HG03432 (cell line): Measurements from ENCODE around the gene PGLYRP1.

ENCODE experiments used
- ATAC-seq: cut with Tn5 transposase; IDR thresholded peaks from one replicate; pipeline ENCODE4 v1.9.1; 2021; ENCODE audit warnings: mild to moderate bottlenecking, moderate library complexity; ENCODE audit not compliant: unreplicated experiment

PGLYRP1 gene, protein sequence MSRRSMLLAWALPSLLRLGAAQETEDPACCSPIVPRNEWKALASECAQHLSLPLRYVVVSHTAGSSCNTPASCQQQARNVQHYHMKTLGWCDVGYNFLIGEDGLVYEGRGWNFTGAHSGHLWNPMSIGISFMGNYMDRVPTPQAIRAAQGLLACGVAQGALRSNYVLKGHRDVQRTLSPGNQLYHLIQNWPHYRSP

DNA sequence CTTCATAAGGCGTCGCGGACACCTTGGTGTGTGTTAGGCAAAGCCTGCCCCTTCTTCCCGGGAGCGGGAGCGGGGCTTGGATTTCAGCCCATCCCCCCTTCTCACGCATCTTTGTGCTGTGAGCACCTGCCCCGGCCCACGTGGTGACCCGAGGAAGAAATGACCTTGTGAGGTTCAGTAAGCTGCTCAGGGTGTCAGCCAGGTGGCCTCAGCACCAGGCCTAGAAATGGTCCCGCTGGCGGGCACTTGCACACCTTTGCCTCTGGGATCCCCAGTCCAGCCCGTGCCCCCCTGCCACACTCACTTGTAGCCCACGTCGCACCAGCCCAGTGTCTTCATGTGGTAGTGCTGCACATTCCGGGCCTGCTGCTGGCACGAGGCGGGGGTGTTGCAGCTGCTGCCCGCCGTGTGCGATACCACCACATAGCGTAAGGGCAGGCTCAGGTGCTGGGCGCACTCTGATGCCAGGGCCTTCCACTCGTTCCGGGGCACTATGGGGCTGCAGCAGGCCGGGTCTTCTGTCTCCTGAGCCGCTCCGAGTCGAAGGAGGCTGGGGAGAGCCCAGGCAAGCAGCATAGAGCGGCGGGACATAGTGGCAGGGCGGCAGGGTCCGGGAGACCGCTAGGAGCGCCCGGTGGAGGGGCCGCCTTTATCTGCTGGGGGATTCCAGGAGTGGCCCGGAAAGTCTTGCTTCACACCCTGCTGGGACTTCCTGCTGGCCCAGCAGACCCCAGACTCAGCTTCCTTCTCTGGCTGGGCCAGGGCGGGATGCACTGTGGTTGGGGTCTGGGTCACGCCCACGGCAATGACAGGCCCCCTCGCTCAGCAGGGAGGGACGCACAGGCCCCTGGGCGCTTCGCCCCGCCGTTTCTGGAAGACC is at the start of gene PGLYRP1:
Gene PGLYRP1 (minus strand): TSS at position 623 of the 880 bp plus-strand sequence. CDS start 32 bp downstream, at position 591.
- ATAC-seq = no peak

- ATAC-seq = no peak
Measured at GRCh38 chr19:46069806-46070341, 47.0 kb upstream of the PGLYRP1 start.

DNA sequence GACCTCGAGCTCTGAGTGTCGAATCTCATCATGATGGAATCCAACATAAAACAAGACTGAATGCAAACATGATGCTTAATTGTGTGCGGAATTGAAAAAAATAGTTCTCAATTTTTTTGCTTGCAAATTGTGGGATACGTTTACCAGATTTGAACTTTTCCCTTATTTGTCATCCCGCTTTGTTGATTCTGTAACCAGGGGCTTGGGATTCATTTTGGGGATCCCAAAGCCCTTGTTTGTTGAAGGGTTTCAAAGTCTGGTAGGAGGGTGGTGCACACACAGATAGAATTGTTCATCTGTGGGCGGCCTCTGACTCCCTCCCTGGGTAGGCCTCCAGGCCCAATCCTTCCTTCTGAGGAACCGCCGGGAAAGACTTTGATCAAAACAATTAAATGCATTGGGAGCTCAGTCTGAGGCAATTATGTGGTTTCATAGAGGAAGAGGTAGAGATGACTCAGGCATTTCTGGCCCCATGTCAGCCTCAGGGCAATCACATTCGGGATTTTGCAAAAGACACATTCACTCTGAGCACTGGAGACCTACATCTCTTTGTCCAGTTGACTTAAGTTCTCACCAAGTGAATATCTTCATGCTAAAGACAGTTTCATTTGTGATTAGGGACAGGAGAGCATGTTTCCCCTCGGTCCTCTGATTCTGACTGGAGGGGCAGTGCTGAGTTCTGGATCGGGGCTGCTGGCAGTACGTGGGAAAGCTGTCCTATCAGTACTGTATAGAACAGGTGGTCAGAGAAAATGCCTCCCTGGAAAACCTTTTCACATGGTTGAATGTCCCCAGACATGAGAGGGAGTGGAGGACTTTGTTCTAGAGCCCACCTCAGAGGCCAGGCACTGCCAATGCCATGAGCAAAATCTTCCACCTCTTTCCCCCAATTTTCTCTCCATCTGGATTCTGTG is 45.7 kb upstream of the PGLYRP1 start:
- ATAC-seq = no peak

DNA sequence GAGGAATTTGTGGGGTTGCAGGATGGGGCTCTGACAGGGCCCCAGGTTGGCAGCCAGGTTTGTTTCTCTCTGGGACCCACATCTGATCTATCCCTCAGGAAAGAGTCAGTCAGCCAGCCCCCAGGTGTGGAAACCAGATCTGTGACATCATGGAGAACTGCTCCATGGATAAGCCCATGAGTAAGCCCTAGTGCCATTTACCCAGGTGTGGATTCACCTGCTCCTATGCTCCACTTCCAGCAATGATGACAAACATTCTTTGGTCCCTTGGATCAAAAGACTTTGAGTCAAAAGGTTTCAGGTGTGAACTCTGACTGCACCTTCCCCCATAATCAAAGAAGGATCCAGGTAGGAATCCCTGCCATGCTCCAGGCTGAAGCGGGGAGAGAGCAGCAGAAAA is 44.8 kb upstream of the PGLYRP1 start:
- no peak for ATAC-seq

- ATAC-seq = no peak
Measured at GRCh38 chr19:46066471-46066870, 43.6 kb upstream of the PGLYRP1 start.

GRCh38 chr19:46065486-46066071 is 42.7 kb upstream of the PGLYRP1 start:
- no peak for ATAC-seq

GRCh38 chr19:46063201-46063600 is 40.3 kb upstream of the PGLYRP1 start:
- ATAC-seq = no peak

GRCh38 chr19:46060012-46060411 is 37.2 kb upstream of the PGLYRP1 start:
- no peak for ATAC-seq

DNA sequence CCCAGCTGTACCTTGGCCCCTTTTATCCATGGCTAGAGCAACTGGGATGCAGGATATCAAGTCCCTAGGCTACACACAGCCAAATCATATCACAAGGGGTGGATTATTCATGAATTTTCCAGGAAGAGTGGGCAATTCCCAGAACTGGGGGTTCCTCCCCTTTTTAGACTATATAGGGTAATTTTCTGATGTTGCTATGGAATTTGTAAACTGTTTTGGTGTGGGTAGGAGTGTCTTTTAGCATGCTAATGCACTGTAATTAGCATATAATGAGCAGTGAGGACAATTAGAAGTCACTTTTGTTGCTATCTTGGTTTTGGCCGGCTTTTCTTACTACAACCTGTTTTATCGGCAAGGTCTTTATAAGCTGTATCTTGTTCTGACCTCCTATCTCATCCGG is 35.9 kb upstream of the PGLYRP1 start:
- ATAC-seq = no peak

- ATAC-seq = no peak
Measured at GRCh38 chr19:46056536-46056935, 33.7 kb upstream of the PGLYRP1 start.

- no peak for ATAC-seq
Measured at GRCh38 chr19:46052896-46053295, 30.0 kb upstream of the PGLYRP1 start.

DNA sequence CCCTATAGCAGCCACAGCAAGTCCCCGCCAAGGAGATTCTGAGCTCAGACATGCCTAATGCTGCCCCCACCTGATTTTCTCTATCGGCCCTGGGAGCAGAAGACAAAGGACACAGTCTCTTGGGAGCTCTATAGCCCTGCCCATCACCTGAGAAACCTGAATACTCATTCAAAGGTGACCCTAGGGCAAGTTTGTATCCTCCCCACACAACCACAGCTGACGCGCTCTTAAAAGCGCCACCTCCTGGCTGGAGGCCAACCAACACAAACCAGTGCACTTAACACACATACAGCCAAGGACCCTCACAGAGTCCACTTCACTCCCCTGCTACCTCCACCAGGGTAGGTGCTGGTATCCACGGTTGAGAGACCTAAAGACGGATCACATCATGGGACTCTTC is 26.7 kb upstream of the PGLYRP1 start:
- no peak for ATAC-seq

DNA sequence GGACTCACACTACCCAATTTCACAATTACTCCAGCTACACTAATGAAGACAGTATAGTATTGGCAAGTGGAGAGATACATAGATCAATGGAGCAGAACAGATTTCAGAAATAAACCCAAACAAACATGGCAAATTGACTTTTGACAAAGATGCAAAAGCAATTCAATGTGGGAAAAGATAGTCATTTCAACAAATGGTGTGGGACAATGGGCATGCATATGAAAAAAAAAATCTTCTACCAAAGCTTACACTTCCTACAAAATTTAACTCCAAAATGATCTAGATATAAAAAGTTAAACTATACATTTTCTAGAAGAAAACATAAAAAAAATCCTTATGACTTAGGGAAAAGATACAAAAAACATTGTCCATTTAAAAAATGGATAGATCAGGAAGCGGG is 20.7 kb upstream of the PGLYRP1 start:
- no peak for ATAC-seq

DNA sequence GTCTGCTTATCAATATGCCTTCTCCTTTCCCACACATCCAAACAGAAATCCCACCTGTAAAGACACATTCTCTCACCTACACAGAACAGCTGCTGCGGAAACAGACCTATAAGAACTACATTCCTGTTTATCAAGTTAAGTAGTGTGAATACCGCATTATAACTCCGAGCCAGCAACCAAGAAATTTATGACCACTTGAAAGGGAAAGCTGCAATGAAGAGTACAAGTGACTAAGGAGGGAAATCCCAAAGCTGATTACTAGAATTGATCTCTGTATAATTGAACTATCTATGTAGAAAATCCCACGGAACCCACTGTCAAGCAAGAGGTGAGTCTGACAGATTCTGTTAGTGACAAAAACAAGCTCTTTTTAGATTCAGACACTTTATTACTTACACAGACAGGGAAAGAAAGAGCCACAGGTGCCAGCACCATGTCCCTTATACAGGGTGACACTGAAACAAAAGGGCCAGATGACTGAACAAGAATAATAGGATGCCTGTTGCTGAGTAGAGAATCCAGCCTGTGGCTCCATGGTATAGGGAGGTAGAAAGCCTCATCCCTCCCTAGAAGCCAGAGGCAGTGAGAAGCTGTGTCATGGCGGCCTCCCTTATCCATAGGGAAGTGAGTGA is 19.5 kb upstream of the PGLYRP1 start:
- ATAC-seq = no peak

- no peak for ATAC-seq
Measured at GRCh38 chr19:46040952-46041500, 18.2 kb upstream of the PGLYRP1 start, which contains the start of gene IGFL4. IGFL4 (minus strand) TSS chr19:46041002; CDS start chr19:46040962, 40 bp downstream.

DNA sequence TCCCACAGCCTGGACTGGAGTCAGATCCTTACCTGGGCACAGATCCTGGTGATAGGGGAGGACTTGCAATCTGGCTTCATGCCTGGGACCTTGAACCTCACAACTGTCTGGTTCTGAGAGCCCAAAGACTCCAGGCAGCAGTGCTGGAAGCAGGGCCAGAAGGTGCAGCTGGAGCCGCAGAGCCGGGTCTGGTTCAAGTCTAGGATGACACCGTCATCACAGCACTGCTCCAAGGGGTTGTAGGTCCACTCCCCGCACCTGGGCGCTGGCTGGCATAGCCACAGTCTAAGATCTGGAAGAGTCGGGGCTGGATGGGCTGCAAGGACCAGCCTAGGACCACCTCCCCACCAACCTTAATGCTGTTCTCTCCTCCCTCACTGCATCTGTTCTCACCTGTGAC is 17.3 kb upstream of the PGLYRP1 start:
- no peak for ATAC-seq

DNA sequence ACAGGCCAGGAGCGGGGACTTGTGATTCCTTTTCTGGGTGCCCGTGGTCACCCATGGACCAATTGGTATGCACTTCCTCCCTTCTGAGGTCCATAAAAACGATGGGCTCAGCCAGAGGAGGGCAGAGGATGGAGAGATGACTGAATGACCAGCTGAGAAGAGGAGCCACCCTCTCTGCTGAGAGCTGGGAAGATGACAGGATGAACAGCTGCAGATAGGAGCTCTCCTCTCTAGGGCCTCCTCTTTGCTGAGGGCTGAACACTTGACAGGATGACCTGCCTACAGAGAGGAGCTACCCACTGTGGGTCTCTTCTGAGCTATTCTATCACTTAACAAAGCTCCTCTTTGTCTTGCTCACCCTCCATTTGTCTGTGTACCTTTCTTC is 13.9 kb upstream of the PGLYRP1 start:
- ATAC-seq = no peak

GRCh38 chr19:46035986-46036743 is 13.3 kb upstream of the PGLYRP1 start:
- ATAC-seq = no peak

- ATAC-seq = no peak
Measured at GRCh38 chr19:46035546-46035945, 12.7 kb upstream of the PGLYRP1 start.
